PFSK-1 (cell line): ENCODE measurements around the gene APP.

Experiments used
- FOXP2 ChIP-seq: optimal IDR thresholded peaks from 2 replicates; pipeline ENCODE3; 2011; ENCODE audit warnings: borderline replicate concordance, control low read depth, inconsistent platforms; ENCODE audit not compliant: insufficient read depth; ENCODE audit errors: extremely low read length, extremely low read depth
- POLR2AphosphoS5 ChIP-seq: IDR thresholded peaks from 2 replicates; pipeline ENCODE4 v1.6.1; 2012; ENCODE audit warnings: low read depth, mild to moderate bottlenecking, control low read depth, low read length, moderate library complexity
- SIN3A ChIP-seq: IDR thresholded peaks from 2 replicates; pipeline ENCODE4 v1.6.1; 2012; ENCODE audit warnings: mild to moderate bottlenecking, low read length, moderate library complexity, borderline replicate concordance; ENCODE audit not compliant: insufficient read depth
- TAF1 ChIP-seq: IDR thresholded peaks from 2 replicates; pipeline ENCODE4 v1.6.1; 2012; ENCODE audit warnings: low read length, control low read depth, borderline replicate concordance; ENCODE audit not compliant: insufficient read depth
- TF ChIP-seq, protein P1 (sequence below), 2 experiments: IDR thresholded peaks; 2 replicates each; pipeline versions ENCODE4 v1.6.1 to v1.8.0; 2011 to 2012; ENCODE audit warnings: low read depth in 2 of 2, low read length in 2 of 2, control low read depth in 1 of 2, inconsistent platforms in 1 of 2, mild to moderate bottlenecking in 1 of 2, moderate library complexity in 1 of 2; ENCODE audit not compliant: insufficient read depth in 1 of 2

Gene APP

GRCh38 chr21:26157801-26158200, 12.8 kb downstream of the APP start:
- TF ChIP-seq SIN3A, result no peak
- no peak for TF ChIP-seq TAF1
- TF ChIP-seq POLR2AphosphoS5, result no peak
- TF ChIP-seq, protein P1, sequence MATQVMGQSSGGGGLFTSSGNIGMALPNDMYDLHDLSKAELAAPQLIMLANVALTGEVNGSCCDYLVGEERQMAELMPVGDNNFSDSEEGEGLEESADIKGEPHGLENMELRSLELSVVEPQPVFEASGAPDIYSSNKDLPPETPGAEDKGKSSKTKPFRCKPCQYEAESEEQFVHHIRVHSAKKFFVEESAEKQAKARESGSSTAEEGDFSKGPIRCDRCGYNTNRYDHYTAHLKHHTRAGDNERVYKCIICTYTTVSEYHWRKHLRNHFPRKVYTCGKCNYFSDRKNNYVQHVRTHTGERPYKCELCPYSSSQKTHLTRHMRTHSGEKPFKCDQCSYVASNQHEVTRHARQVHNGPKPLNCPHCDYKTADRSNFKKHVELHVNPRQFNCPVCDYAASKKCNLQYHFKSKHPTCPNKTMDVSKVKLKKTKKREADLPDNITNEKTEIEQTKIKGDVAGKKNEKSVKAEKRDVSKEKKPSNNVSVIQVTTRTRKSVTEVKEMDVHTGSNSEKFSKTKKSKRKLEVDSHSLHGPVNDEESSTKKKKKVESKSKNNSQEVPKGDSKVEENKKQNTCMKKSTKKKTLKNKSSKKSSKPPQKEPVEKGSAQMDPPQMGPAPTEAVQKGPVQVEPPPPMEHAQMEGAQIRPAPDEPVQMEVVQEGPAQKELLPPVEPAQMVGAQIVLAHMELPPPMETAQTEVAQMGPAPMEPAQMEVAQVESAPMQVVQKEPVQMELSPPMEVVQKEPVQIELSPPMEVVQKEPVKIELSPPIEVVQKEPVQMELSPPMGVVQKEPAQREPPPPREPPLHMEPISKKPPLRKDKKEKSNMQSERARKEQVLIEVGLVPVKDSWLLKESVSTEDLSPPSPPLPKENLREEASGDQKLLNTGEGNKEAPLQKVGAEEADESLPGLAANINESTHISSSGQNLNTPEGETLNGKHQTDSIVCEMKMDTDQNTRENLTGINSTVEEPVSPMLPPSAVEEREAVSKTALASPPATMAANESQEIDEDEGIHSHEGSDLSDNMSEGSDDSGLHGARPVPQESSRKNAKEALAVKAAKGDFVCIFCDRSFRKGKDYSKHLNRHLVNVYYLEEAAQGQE (IDR thresholded peaks at IDR 0.05; ENCODE audit: insufficient read depth in 1 of 2, low read depth in 2 of 2, low read length in 2 of 2), result no peak
- TF ChIP-seq FOXP2, result no peak

GRCh38 chr21:26154753-26155152, 15.8 kb downstream of the APP start:
- TF ChIP-seq SIN3A (no peak), TAF1 (no peak)

DNA sequence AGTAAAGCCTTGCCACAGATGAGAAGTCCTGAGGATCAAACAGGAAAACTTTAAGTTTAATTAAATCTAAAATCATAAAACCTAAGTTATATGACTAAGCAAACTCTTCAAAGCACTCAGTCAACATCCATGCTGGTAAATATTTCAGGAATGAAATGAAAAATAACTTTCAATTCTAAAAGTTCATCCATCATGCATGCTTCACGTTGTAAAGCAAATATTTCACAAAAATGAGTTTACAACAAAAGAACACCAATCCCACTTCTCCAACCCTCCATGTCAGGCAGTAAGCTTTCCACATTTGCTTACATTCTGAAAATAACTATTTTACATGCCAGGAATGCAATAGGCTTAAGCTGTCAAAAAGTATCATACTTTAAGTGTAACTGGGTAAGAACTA, 16.8 kb downstream of the APP start:
- TF ChIP-seq, protein P1 (IDR thresholded peaks at IDR 0.05; ENCODE audit: insufficient read depth in 1 of 2, low read depth in 2 of 2, low read length in 2 of 2), result no peak
- no peak for TF ChIP-seq FOXP2
- no peak for TF ChIP-seq TAF1
- no peak for TF ChIP-seq POLR2AphosphoS5
- no peak for TF ChIP-seq SIN3A

GRCh38 chr21:26148840-26149354, 21.7 kb downstream of the APP start:
- TF ChIP-seq, protein P1 (IDR thresholded peaks at IDR 0.05; ENCODE audit: insufficient read depth in 1 of 2, low read depth in 2 of 2, low read length in 2 of 2), result 0 out of 4 replicates have a peak, but pooled peaks of 1 of the 2 experiments have one; percentile 27
- no peak for TF ChIP-seq FOXP2
- peak; percentile 78; the same call in 1 of the 2 replicates for TF ChIP-seq SIN3A

DNA sequence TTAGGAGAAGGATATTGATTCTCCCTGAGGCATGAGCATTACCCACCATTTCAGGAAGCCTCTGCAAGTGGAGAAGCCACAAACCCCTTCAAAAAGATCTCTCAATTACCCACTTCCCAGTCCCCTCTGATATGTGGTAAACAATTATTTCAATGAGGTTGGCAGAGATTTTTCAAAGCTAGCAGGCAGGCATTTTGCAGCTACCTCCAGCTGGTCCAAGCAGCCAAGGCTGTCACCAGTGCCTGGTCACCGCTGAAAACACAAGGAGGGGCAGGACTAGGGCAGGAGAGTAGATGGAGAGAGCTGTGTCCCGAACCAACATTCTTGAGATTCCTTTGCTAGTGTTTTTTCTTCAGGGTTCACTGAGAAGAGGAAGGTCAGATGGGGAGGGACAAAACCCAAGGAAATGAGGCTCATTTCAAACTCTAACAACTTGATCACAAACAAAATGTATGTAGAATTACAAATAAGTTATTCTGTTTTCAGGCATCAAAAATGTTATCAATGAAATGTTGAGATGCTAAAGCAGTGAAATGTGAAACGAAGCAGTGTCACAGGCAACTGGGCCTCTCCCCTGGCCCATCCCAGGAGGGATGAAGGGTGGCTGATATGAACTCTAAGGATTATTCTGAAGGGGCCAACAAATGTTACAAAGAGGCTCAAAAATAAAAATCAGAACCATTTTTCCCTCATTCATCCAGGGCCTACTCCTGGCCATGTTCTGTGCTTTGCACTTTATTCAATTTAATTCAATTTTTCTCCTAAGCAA, 22.3 kb downstream of the APP start:
- TF ChIP-seq TAF1, result no peak

DNA sequence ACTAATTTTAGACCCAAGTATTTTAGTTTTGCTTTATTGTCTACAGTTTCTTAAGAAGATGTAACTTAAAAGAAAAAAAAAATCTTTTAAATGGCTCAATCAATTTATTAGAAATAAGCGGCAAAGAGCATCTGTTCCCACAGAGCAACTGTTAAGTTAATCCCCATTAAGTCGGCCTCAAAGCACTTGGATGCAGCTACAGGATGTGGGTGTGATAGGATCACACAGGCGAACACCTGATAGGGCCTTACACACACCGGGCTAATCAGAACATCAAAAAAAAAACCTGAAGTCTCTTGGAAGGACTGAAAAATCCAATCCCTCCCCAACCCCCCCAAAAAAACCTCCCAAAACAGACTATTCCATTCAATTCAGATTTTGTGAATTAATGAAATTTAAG, 23.0 kb downstream of the APP start:
- no peak for TF ChIP-seq SIN3A
- TF ChIP-seq, protein P1 (IDR thresholded peaks at IDR 0.05; ENCODE audit: insufficient read depth in 1 of 2, low read depth in 2 of 2, low read length in 2 of 2), result no peak
- TF ChIP-seq TAF1, result no peak
- TF ChIP-seq FOXP2, result no peak
- no peak for TF ChIP-seq POLR2AphosphoS5
